Spinal cord (tissue), 10 donors: ENCODE measurements around the gene RASGRP2. TPM values are rescaled to one million over a fixed set of nuclear protein-coding genes. Genes with fewer than 3 reads are reported as not detected.

Experiments
- DNase-seq, 6 donors: peaks; one replicate each; pipeline versions ENCODE4 v3.0.0 to v3.0.0-alpha.2; 2013 to 2015; ENCODE audit warnings: low spot score in 6 of 6, low read depth in 4 of 6
- H3K27ac ChIP-seq: one replicate; pipeline ENCODE4 v1.5.1; 2013; ENCODE audit warnings: low read depth, low read length, control low read depth
- H3K27me3 ChIP-seq: one replicate; pipeline ENCODE4 v1.6.1; 2013; ENCODE audit warnings: low read length; ENCODE audit not compliant: control insufficient read depth, insufficient read depth
- H3K36me3 ChIP-seq: one replicate; pipeline ENCODE4 v1.6.1; 2013; ENCODE audit warnings: low read length; ENCODE audit not compliant: control insufficient read depth, insufficient read depth
- H3K4me1 ChIP-seq: one replicate; pipeline ENCODE4 v1.6.1; 2013; ENCODE audit warnings: low read length; ENCODE audit not compliant: control insufficient read depth, insufficient read depth
- H3K4me3 ChIP-seq: one replicate; pipeline ENCODE4 v1.5.1; 2013; ENCODE audit warnings: low read depth, low read length, control low read depth
- H3K9me3 ChIP-seq: one replicate; pipeline ENCODE4 v1.6.1; 2013; ENCODE audit warnings: low read length; ENCODE audit not compliant: control insufficient read depth, insufficient read depth
- WGBS: methylation state at CpG from one replicate; pipeline ENCODE4 v1.1.5; 2013; ENCODE audit warnings: missing lambda C conversion rate; ENCODE audit not compliant: insufficient coverage; 5-methylcytosine and 5-hydroxymethylcytosine counted together
- polyA plus RNA-seq, 2 donors: library from polyadenylated mRNA; unstranded; fragments of 120-200 nt; gene quantifications; one replicate each; pipeline ENCODE4 v1.2.1, GENCODE V29; 2013; ENCODE audit not compliant: insufficient read length in 2 of 2
- total RNA-seq, 2 donors: library from RNA; depleted of rRNA in 1 of 2; stranded (reverse); fragments of 120-200 nt in 1 of 2; fragments of >200 nt in 1 of 2; gene quantifications; one replicate each; pipeline versions ENCODE4 v1.2.3 to v1.2.4, GENCODE V29; 2013 to 2014
- donor health status: healthy.

The RASGRP2 gene
- total and polyA plus RNA-seq, 4 donors: 18.8 to 87.3 (median 41.2) TPM

GRCh38 chr11:64677441-64678023, 66.4 kb downstream of the RASGRP2 start:
- Histone ChIP-seq H3K9me3 (no peaks in the 10 kb centered on the region), H3K36me3 (peaks cover 31% of the 10 kb centered on the region), H3K4me1 (peaks cover 18% of the 10 kb centered on the region), H3K27ac (no peak overlapping the region), H3K27me3 (no peaks in the 10 kb centered on the region), H3K4me3 (no peak overlapping the region)
- WGBS: 91% methylated on average over 4 of the region's 6 CpGs
- DNase-seq: no peak

Other genes starting within 250 kb of the RASGRP2 start
- gene SLC22A11, start 188.2 kb downstream of the RASGRP2 start, total RNA-seq: under 1 TPM in 1 of 2 donors, not detected in 1; 0.11 TPM
- under 1 TPM in 1 of 2 donors, not detected in 1; 0.30 TPM for gene SLC22A11, start 188.2 kb downstream of the RASGRP2 start, polyA plus RNA-seq
- not detected for gene SLC22A12, start 152.9 kb downstream of the RASGRP2 start, total RNA-seq
- gene SLC22A12, start 152.9 kb downstream of the RASGRP2 start, polyA plus RNA-seq: not detected
- gene NRXN2, start 20.9 kb downstream of the RASGRP2 start, total RNA-seq: 100 to 1,000 TPM in 1 of 2 donors, 10 to 100 TPM in 1; 68.0 to 145 TPM
- gene NRXN2, start 20.9 kb downstream of the RASGRP2 start, polyA plus RNA-seq: 100 to 1,000 TPM; 415 to 424 TPM
- 10 to 100 TPM in 1 of 2 donors, 1 to 10 TPM in 1; 9.7 to 13.6 TPM for gene PYGM, start 15.8 kb upstream of the RASGRP2 start, total RNA-seq
- 10 to 100 TPM in 1 of 2 donors, 1 to 10 TPM in 1; 8.3 to 13.3 TPM for gene PYGM, start 15.8 kb upstream of the RASGRP2 start, polyA plus RNA-seq
- gene SF1, start 34.4 kb upstream of the RASGRP2 start, total RNA-seq: 100 to 1,000 TPM; 102 to 118 TPM
- gene SF1, start 34.4 kb upstream of the RASGRP2 start, polyA plus RNA-seq: 100 to 1,000 TPM; 286 to 377 TPM
- 10 to 100 TPM; 15.3 to 26.3 TPM for gene MAP4K2, start 59.1 kb upstream of the RASGRP2 start, total RNA-seq
- gene MAP4K2, start 59.1 kb upstream of the RASGRP2 start, polyA plus RNA-seq: 10 to 100 TPM; 36.0 to 47.7 TPM
- gene MEN1, start 66.4 kb upstream of the RASGRP2 start, total RNA-seq: 10 to 100 TPM; 12.4 to 17.6 TPM
- gene MEN1, start 66.4 kb upstream of the RASGRP2 start, polyA plus RNA-seq: 10 to 100 TPM; 39.3 to 46.7 TPM
- 1 to 10 TPM in 1 of 2 donors, under 1 TPM in 1; 0.59 to 2.0 TPM for gene CDC42BPG, start 100.5 kb upstream of the RASGRP2 start, total RNA-seq
- 1 to 10 TPM in 1 of 2 donors, under 1 TPM in 1; 0.43 to 1.5 TPM for gene CDC42BPG, start 100.5 kb upstream of the RASGRP2 start, polyA plus RNA-seq
- gene EHD1, start 134.5 kb upstream of the RASGRP2 start, total RNA-seq: 10 to 100 TPM; 40.9 to 75.8 TPM
- gene EHD1, start 134.5 kb upstream of the RASGRP2 start, polyA plus RNA-seq: 100 to 1,000 TPM in 1 of 2 donors, 10 to 100 TPM in 1; 82.4 to 102 TPM
- gene ATG2A, start 173.1 kb upstream of the RASGRP2 start, total RNA-seq: 10 to 100 TPM in 1 of 2 donors, 1 to 10 TPM in 1; 8.1 to 14.7 TPM
- 10 to 100 TPM; 26.0 to 26.8 TPM for gene ATG2A, start 173.1 kb upstream of the RASGRP2 start, polyA plus RNA-seq
- gene PPP2R5B, start 180.5 kb upstream of the RASGRP2 start, total RNA-seq: 10 to 100 TPM; 26.3 to 40.0 TPM
- 10 to 100 TPM; 96.4 to 99.8 TPM for gene PPP2R5B, start 180.5 kb upstream of the RASGRP2 start, polyA plus RNA-seq
- gene GPHA2, start 191.8 kb upstream of the RASGRP2 start, total RNA-seq: 1 to 10 TPM in 1 of 2 donors, under 1 TPM in 1; 0.59 to 3.5 TPM
- gene GPHA2, start 191.8 kb upstream of the RASGRP2 start, polyA plus RNA-seq: 1 to 10 TPM in 1 of 2 donors, not detected in 1; 1.9 TPM
- gene MAJIN, start 228.0 kb upstream of the RASGRP2 start, total RNA-seq: under 1 TPM in 1 of 2 donors, not detected in 1; 0.50 TPM
- gene MAJIN, start 228.0 kb upstream of the RASGRP2 start, polyA plus RNA-seq: under 1 TPM in 1 of 2 donors, not detected in 1; 0.42 TPM